HCT116 (cell line): ENCODE results near the gene PRRG2. TPM values are rescaled to one million over a fixed set of nuclear protein-coding genes. Genes with fewer than 3 reads are reported as not detected.

Experiments
- ATAC-seq: fragments of 200-7000 bp; cut with Tn5 transposase; 2 replicates; pipeline ENCODE4 v1.9.1; 2020; ENCODE audit warnings: mild to moderate bottlenecking, moderate library complexity
- BruUV-seq: library from RNA; stranded (reverse); fragments of 400-500 nt; replicated peaks from 2 replicates; lab custom pipeline; 2021; lab: Mats Ljungman, UMichigan
- CTCF ChIA-PET: fragments of 300-600 bp; sonication (Branson Sonifier 250); formaldehyde crosslinking; loops from one replicate; lab custom pipeline; 2021; ENCODE audit warnings: antibody characterized with exemption; lab: Charles Lee
- POLR2A ChIA-PET: fragments of 300-600, 350-600 bp; sonication (Branson Sonifier 250); formaldehyde crosslinking; loops from one replicate; lab custom pipeline; 2021; ENCODE audit warnings: antibody characterized with exemption; lab: Charles Lee
- RAD21 ChIA-PET, 2 experiments: fragments of 300-600 bp; sonication (Branson Sonifier 250); formaldehyde crosslinking; loops; one replicate each; lab custom pipeline; 2023; ENCODE audit warnings: low total read pairs in 2 of 2; ENCODE audit not compliant: uncharacterized antibody in 2 of 2, unreplicated experiment in 2 of 2, low non-redundant PET in 1 of 2; lab: Charles Lee
- DNase-seq: peaks from one replicate; pipeline ENCODE4 v3.0.0-alpha.2; 2010; ENCODE audit warnings: low read depth, low spot score
- H2AFZ ChIP-seq: fragments of 200-600 bp; shearing (Covaris generic), sonication (generic); 2 replicates; pipeline ENCODE4 v1.6.1; 2017; ENCODE audit warnings: low read depth, mixed run types, mixed read lengths, antibody characterized with exemption, low read length; ENCODE audit not compliant: poor library complexity, severe bottlenecking
- H3K27ac ChIP-seq: 2 replicates; pipeline ENCODE4 v1.5.1; 2012; ENCODE audit warnings: low read depth, low read length
- H3K27me3 ChIP-seq: fragments of 200-600 bp; sonication (generic); 2 replicates; pipeline ENCODE4 v1.6.1; 2016; ENCODE audit warnings: mixed run types, low read length, mixed read lengths; ENCODE audit not compliant: insufficient read depth
- H3K36me3 ChIP-seq, 2 experiments: fragments of 200-500 bp in 1 of 2; fragments of 200-600 bp in 1 of 2; sonication (Bioruptor generic) in 1 of 2; sonication (generic) in 1 of 2; 2 replicates each; pipeline versions ENCODE4 v1.5.1 to v1.6.1; 2014 to 2016; ENCODE audit warnings: low read length in 2 of 2, inconsistent platforms in 1 of 2, mixed read lengths in 1 of 2, mixed run types in 1 of 2; ENCODE audit not compliant: insufficient read depth in 2 of 2, control insufficient read depth in 1 of 2
- H3K4me1 ChIP-seq, 2 experiments: fragments of 200-600 bp in 1 of 2; sonication (generic) in 1 of 2; 2 replicates each; pipeline versions ENCODE4 v1.5.1 to v1.6.1; 2012 to 2017; ENCODE audit warnings: low read length in 2 of 2, inconsistent platforms in 1 of 2, mild to moderate bottlenecking in 1 of 2, mixed read lengths in 1 of 2, mixed run types in 1 of 2, moderate library complexity in 1 of 2; ENCODE audit not compliant: insufficient read depth in 2 of 2, control insufficient read depth in 1 of 2
- H3K4me2 ChIP-seq: fragments of 200-600 bp; sonication (generic); 2 replicates; pipeline ENCODE4 v1.6.1; 2017; ENCODE audit warnings: mixed run types, low read length, mixed read lengths
- H3K4me3 ChIP-seq, 2 experiments: fragments of 200-600 bp in 1 of 2; sonication (generic) in 1 of 2; replicated peaks in 1 of 2; 2 replicates each; pipeline ENCODE4 v1.5.1; 2011 to 2016; ENCODE audit warnings: low read length in 2 of 2, control low read depth in 1 of 2, low read depth in 1 of 2, mild to moderate bottlenecking in 1 of 2, mixed read lengths in 1 of 2, mixed run types in 1 of 2
- H3K79me2 ChIP-seq: fragments of 200-600 bp; sonication (generic); 2 replicates; pipeline ENCODE4 v1.6.1; 2017; ENCODE audit warnings: mild to moderate bottlenecking, mixed run types, low read length, moderate library complexity, mixed read lengths; ENCODE audit not compliant: insufficient read depth
- H3K9ac ChIP-seq: fragments of 200-600 bp; sonication (generic); 2 replicates; pipeline ENCODE4 v1.6.1; 2016; ENCODE audit warnings: low read length, mixed read lengths
- H3K9me2 ChIP-seq: fragments of 200-600 bp; sonication (generic), shearing (Covaris generic); 2 replicates; pipeline ENCODE4 v1.6.1; 2017; ENCODE audit warnings: mixed run types, mild to moderate bottlenecking, moderate library complexity; ENCODE audit not compliant: insufficient read depth
- H3K9me3 ChIP-seq, 2 experiments: fragments of 200-500 bp in 1 of 2; fragments of 200-600 bp in 1 of 2; sonication (Bioruptor generic) in 1 of 2; sonication (generic) in 1 of 2; 2 replicates each; pipeline ENCODE4 v1.6.1; 2014 to 2017; ENCODE audit warnings: low read length in 2 of 2, mixed read lengths in 2 of 2, inconsistent platforms in 1 of 2, low read depth in 1 of 2, mild to moderate bottlenecking in 1 of 2, mixed run types in 1 of 2, moderate library complexity in 1 of 2; ENCODE audit not compliant: control insufficient read depth in 1 of 2, insufficient read depth in 1 of 2
- H4K20me1 ChIP-seq: fragments of 200-600 bp; sonication (generic), shearing (Covaris generic); 2 replicates; pipeline ENCODE4 v1.6.1; 2017; ENCODE audit warnings: mixed run types, mild to moderate bottlenecking, moderate library complexity; ENCODE audit not compliant: insufficient read depth
- CBX3 ChIP-seq: IDR thresholded peaks from 2 replicates; pipeline ENCODE4 v1.6.1; 2012; ENCODE audit warnings: low read depth
- EGR1 ChIP-seq: IDR thresholded peaks from 2 replicates; pipeline ENCODE4 v1.6.1; 2012; ENCODE audit warnings: low read depth
- ELF1 ChIP-seq: IDR thresholded peaks from 2 replicates; pipeline ENCODE4 v1.6.1; 2012; ENCODE audit warnings: low read depth, borderline replicate concordance
- EZH2 ChIP-seq: fragments of 200-600 bp; sonication (generic); IDR thresholded peaks from 2 replicates; pipeline ENCODE4 v1.6.1; 2017; ENCODE audit warnings: antibody characterized with exemption, mixed run types
- JUND ChIP-seq: IDR thresholded peaks from 2 replicates; pipeline ENCODE4 v1.6.1; 2012
- SP1 ChIP-seq: IDR thresholded peaks from 2 replicates; pipeline ENCODE4 v1.6.1; 2012; ENCODE audit warnings: low read depth
- YY1 ChIP-seq: IDR thresholded peaks from 2 replicates; pipeline ENCODE4 v1.6.1; 2011; ENCODE audit warnings: low read length, low read depth, moderate library complexity, mild to moderate bottlenecking; ENCODE audit not compliant: insufficient replicate concordance; ENCODE audit errors: extremely low read depth
- ZNF274 ChIP-seq: fragments of 200-500 bp; sonication (Bioruptor generic); IDR thresholded peaks from 2 replicates; pipeline ENCODE4 v1.6.1; 2014; ENCODE audit warnings: mild to moderate bottlenecking, low read depth, low read length, inconsistent platforms
- intact Hi-C: fragments of 100-400 bp; cut with micrococcal nuclease; formaldehyde crosslinking; loops from 2 replicates; pipeline ENCODE4 v1.10.0; 2022
- total RNA-seq: library from RNA; stranded (reverse); gene quantifications from one replicate; pipeline ENCODE4 v1.2.1, GENCODE V29; 2021; ENCODE audit not compliant: unreplicated experiment
- TF ChIP-seq, protein P1 (sequence below): IDR thresholded peaks from 2 replicates; pipeline ENCODE4 v1.6.1; 2012
- TF ChIP-seq, protein P2 (sequence below): IDR thresholded peaks from 2 replicates; pipeline ENCODE4 v1.6.1; 2011; ENCODE audit warnings: mild to moderate bottlenecking, low read length, moderate library complexity; ENCODE audit not compliant: insufficient replicate concordance; ENCODE audit errors: extremely low read depth
- TF ChIP-seq, protein P3 (sequence below), 3 experiments: fragments of 200-600 bp in 1 of 3; sonication (generic) in 1 of 3; IDR thresholded peaks in 2 of 3; conservative IDR thresholded peaks in 1 of 3; 2 replicates each; pipeline ENCODE4 v1.5.1; 2012 to 2017; ENCODE audit warnings: low read depth in 2 of 3, low read length in 2 of 3, antibody characterized with exemption in 1 of 3, borderline replicate concordance in 1 of 3, control low read depth in 1 of 3, mild to moderate bottlenecking in 1 of 3, mixed read lengths in 1 of 3, mixed run types in 1 of 3, moderate library complexity in 1 of 3; ENCODE audit not compliant: insufficient read depth in 1 of 3

The PRRG2 gene
- total RNA-seq, 1 experiment from 2014 or later = 6.2 TPM

DNA sequence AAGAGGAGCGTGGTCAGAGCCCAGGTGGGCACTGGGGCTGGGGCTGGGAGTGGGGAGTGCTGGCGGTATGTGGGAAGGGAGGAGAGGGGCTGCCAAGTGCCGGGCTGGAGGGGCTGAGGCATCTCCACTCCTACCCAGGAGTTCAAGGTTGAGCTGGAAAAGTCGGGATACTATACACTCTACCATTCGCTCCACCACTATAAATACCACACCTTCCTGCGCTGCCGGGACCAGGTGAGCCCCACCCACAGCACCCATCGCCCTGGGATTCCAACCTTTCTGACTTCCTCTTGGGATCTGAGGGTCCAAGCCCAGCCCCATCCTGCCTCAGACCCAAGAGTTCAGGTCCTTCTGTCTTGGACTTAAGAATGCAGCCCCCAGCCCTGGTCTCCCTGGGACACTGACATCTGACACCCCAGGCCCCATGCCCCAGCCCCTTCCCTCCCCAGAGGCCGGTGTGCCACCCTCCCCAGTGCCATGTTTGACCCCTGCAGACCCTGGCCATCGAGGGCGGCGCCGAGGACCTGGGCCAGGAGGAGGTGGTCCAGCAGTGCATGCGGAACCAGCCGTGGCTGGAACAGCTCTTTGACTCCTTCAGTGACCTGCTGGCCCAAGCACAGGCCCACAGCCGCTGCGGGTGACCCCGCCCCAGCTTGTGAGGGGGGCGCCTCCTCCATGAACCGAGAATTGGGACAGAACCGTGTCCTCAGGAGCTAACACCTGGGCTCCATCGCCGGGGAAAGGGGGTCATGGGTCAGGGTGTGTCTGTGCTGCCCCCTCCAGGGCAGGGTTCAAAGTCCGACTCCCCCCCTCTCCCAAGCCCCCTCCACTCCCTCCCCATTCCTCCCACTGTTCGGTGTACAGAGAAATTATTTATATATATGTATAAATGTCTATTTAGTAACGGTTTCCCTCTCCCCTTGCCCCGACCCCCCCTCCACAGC, 44.1 kb downstream of the PRRG2 start:
- Histone ChIP-seq H3K9ac (no peak overlapping the region), H3K79me2 (no peaks in the 10 kb centered on the region; the same call in 1 of the 2 replicates), H3K4me1 (no peaks in the 10 kb centered on the region), H2AFZ (no peak overlapping the region)
- TF ChIP-seq, protein P1, sequence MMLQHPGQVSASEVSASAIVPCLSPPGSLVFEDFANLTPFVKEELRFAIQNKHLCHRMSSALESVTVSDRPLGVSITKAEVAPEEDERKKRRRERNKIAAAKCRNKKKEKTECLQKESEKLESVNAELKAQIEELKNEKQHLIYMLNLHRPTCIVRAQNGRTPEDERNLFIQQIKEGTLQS = no peak
- TF ChIP-seq, protein P2, sequence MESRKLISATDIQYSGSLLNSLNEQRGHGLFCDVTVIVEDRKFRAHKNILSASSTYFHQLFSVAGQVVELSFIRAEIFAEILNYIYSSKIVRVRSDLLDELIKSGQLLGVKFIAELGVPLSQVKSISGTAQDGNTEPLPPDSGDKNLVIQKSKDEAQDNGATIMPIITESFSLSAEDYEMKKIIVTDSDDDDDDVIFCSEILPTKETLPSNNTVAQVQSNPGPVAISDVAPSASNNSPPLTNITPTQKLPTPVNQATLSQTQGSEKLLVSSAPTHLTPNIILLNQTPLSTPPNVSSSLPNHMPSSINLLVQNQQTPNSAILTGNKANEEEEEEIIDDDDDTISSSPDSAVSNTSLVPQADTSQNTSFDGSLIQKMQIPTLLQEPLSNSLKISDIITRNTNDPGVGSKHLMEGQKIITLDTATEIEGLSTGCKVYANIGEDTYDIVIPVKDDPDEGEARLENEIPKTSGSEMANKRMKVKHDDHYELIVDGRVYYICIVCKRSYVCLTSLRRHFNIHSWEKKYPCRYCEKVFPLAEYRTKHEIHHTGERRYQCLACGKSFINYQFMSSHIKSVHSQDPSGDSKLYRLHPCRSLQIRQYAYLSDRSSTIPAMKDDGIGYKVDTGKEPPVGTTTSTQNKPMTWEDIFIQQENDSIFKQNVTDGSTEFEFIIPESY = no peak
- TF ChIP-seq EZH2 (no peak), ZNF274 (no peak), EGR1 (no peak), SP1 (no peak), JUND (no peak), ELF1 (no peak), YY1 (no peak), CBX3 (no peak)
- TF ChIP-seq, protein P3, sequence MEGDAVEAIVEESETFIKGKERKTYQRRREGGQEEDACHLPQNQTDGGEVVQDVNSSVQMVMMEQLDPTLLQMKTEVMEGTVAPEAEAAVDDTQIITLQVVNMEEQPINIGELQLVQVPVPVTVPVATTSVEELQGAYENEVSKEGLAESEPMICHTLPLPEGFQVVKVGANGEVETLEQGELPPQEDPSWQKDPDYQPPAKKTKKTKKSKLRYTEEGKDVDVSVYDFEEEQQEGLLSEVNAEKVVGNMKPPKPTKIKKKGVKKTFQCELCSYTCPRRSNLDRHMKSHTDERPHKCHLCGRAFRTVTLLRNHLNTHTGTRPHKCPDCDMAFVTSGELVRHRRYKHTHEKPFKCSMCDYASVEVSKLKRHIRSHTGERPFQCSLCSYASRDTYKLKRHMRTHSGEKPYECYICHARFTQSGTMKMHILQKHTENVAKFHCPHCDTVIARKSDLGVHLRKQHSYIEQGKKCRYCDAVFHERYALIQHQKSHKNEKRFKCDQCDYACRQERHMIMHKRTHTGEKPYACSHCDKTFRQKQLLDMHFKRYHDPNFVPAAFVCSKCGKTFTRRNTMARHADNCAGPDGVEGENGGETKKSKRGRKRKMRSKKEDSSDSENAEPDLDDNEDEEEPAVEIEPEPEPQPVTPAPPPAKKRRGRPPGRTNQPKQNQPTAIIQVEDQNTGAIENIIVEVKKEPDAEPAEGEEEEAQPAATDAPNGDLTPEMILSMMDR (IDR thresholded peaks at IDR 0.05 in 2 of 3, conservative IDR thresholded peaks at IDR 0.05 in 1 of 3; ENCODE audit: borderline replicate concordance in 1 of 3, insufficient read depth in 1 of 3, low read depth in 2 of 3, low read length in 2 of 3) = no peak
- TF ChIP-seq, all 23 proteins: peak for 0
- Histone ChIP-seq H3K4me2 (no peak overlapping the region), H3K27me3 (no peaks in the 10 kb centered on the region), H4K20me1 (no peaks in the 10 kb centered on the region), H3K9me2 (no peaks in the 10 kb centered on the region), H3K4me3 (no peak overlapping the region), H3K36me3 (peaks cover 0 to 9% of the 10 kb centered on the region in 2 experiments; a peak in 1 of 4 replicates), H3K9me3 (no peaks in the 10 kb centered on the region), H3K27ac (no peak overlapping the region)
- intact Hi-C loops = no loop called here
- no peak for ATAC-seq
- ChIA-PET POLR2A (no interaction called here), RAD21 (no interaction called here), CTCF (no interaction called here)
- TSS peak; percentile 29 for BruUV-seq
- no peak for DNase-seq
